Stimulated activated CD4-positive, alpha-beta T cell treated with anti-CD3 and anti-CD28 coated beads, Interleukin-12 subunit alpha, Interleukin-12 subunit beta, amount 100 ng/mL, for 24 hours (primary cell): Measurements from ENCODE around the gene PIAS4.

Source experiments
- DNase-seq, 2 experiments: peaks; one replicate each; pipeline ENCODE4 v3.0.0-alpha.2; 2020; ENCODE audit warnings: low read depth in 2 of 2

PIAS4 gene

DNA sequence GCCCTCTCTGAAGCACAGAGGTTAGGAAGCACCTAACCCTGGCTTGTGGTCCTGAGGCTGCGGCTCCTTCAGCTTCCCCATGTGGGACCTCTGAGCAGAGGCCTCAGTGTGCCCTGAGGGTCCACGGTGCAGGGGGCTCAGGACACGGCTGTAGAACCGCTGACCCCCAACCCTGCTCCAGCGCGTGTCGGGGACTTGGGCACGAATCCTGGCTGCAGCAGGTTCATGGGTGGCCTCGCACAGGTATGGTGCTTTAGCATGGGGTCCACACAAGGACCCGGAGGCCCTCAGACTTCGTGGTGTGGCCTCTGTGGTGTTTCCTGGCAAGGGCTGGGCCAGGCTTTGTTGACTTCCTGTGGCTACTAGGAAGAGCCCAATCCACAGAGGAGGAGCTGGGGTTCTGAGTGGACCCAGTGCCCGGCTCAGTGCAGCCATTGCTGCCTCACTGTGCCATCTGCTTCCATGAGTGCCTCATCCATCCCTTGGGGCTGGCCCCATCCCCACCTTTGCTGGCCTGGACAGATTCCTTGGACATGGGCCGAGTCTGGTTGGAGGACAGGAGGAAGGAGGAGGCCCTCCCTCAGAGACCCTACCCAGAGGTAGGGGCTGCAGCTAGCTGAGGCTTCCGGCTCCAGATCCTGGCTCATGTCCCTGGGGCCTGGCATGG, 34.7 kb downstream of the PIAS4 start:
- no peak for DNase-seq

DNA sequence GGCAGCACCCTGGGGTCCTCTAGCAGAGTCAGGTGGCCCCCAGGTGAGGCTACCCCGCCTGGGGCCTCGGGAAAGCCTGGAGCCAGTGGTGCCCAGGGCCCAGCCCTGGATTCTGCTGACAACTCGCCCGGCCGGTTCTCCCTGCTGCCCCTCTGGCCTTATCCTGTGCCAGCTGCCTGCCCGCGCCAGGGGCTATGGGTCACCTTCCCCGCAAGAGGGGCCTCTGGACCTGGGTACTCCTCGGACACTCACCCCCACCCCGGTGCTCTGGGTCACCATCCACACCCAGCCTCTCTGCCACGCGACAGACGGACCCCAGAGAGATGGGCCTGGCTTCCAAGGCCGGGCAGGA, 35.2 kb downstream of the PIAS4 start:
- no peak for DNase-seq

DNA sequence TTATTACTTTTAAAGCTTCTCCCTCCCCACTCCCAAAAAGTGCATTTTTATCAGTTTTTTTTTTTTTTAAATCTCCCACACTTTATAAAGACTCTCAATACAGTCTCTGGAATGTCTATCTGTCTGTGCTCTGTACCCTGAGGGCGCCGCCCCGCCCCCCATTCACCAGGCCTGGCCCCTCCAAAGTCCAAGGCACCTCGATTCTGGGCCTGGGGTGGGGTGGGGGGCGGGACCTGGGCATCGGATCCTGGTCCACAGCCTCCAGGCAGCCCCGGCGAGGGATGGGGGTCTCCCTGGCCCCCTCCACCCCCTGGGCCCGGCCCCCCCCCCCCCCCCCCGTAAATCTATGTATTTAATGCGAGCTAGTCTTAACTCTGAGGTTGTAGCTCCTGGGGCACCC, 35.9 kb downstream of the PIAS4 start:
- DNase-seq = no peak

DNA sequence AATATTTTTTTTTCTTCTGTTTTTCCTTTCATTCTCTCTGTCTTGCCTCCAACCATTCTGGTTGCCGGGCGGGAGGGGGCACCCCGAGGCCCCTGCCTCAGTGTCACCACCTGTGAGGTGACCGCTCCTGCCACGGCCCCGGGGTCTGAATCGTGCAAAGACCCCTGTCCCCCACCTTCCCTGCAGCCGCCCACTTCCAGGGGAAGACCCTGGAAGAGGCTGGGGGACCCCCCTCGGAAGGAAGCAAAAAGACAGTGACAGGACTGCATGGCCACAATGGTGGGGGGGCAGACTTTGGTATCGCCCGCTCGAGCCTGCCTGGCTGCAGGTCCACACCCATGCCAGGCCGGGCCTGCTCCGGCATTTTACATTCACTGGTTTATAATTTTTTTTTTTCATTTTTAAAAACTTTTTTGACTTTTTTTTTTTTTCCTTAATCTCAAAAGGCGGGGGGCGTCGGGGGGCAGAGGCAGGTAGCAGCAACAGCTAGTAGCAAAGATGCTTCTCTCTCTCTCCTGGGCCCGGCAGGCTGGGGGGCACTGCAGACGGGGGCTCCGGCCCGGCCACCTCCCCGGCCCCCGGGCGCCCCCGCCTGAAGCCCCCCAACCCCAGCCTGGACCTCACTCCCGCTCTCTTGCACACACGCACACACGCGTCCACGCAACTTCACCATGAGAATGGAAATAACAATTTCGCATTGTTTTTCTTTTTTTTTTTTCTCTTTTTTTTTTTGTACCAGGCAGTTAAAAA, 36.6 kb downstream of the PIAS4 start:
- DNase-seq = no peak

DNA sequence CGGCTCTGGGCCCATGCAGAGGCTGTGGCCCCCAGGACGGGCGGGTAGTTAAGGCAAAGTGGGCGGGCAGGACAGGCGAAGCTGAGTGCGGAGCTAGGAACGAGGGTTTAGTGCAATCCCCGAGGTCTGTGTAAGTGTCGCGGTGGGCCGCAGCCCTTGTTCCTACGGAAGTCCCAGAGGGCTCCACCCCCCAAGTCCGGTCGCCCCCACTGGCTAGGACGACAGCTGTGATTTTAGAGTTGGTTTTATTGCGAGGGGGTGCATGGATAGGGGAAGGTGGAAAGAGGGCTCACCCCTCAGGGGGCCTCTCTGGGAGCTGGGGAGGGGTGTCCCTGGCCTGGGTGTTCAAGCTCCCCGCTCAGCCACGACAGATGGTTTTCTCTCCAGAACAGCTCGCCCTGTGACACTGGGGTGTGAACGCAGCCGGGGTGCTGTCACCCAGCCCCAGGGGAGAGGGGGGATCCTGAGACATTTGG, 37.5 kb downstream of the PIAS4 start:
- DNase-seq = no peak

DNA sequence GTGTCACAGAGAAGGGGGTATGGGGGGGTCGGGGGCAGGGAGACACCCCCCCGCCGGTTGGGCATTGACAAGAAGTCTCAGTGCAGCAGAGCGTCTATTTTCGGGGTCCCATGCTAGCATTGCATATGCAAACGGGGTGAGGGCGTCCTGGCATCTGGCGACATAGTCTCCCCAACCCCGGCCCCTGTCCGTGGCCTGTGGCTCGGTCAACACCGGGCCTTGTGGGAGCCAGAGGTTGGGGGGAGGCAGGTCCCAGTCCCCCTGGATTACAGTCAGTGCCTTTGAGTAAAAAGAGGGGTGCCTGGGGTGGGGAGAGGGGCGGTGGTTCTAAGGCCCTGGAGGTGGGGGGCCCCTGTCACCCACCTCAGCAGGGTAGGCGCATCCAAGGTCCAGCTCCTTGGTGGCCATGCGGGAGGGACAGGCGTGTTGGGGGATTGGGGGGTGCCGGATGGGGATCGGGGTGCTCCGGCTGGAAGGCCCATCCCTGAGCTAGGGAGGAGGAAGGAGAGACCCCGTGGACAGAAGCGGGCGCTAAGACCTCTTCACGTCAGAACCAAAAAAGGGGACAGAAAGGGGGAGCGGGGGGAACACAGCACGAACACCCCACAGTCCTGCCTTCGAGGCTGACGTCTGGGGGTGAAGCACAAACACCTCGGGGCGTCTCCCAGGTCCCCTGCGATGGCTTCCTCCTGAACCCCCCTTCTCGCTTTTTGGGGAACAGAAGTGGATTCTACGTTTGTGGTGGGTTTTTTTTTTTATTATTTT, 38.2 kb downstream of the PIAS4 start:
- no peak for DNase-seq

- DNase-seq = no peak
Observed at GRCh38 chr19:4046362-4046691, 38.8 kb downstream of the PIAS4 start.

DNA sequence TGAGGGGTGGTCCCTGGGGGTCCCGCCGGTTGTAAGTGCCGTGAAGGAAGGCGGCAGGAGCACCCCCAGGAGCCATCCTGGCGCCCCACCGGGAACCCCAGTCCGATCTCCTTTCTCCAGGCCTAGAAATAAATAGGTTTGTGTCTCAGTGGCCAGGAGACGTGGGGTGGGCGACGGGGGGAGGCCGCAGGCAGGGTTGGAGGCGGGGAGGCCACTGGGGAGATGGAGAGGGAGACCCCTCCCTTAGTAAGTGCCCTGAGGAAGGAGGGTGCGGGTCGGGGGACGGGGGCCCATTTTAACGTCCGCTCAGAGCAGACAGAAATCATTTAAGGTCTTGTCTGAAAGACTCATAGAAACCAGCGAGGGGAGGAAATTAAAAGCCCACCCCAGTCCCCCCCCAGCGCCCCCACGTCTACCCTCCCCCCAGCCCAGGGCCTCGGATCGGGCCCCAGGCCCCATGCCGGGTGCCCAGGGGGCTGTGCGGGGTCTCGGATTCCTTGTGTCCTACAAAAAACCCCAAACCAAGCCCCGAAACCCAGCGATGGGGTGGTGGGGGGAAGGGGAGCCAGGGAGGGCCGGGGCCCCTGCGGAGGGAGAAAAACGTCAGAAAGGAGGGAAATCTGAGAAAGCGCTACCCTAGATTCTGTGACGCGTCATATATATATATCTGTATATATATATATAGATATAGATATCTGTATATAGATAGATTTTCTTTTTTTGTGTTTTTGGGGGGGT, 39.6 kb downstream of the PIAS4 start:
- DNase-seq = no peak

- DNase-seq = no peak
Observed at GRCh38 chr19:4049432-4049831, 41.9 kb downstream of the PIAS4 start.

- DNase-seq = no peak
Observed at GRCh38 chr19:4051175-4052101, 43.9 kb downstream of the PIAS4 start.

DNA sequence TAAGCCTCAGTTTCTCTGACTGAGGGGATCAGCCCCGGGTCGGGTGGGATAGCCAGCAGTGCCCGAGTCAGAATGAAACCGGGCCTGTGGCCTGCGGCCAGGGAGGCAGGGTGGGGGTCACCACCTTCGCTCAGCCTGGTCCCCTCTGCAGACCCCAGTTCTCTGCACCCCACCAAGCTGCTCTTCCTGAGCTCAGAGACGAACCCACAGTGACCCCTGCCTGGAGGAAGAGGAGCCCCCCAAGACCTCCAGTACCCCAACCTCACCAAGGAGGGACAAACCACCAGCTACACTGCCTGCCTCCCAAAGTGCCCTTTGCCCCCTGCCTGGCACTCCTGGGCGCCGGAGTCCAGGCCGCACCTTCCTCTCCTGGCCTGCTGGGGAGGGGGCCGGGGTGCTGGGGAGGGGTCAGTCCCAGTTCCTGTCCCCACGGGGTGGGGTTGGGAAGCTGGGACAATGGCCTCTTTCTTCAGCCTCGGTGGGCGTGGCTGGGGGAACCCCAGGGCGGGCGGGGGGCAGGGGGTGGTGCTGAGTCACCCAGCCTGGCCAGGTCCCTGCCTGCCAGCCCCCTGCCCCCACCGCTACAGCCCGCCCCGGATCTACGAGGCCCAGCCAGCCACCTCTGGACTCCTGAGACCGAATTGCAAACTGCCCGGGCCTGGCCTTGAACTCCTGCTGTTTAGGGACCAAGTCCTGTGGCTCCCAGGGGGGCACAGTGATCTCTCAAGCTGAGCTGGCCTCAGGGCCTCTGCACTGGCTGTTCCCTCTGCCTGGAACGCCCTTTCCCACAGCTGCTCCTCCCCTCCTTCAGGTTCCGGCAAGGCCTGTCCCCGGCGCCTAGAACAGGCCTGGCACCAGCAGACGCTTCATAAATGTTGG, 44.8 kb downstream of the PIAS4 start:
- no peak for DNase-seq

DNA sequence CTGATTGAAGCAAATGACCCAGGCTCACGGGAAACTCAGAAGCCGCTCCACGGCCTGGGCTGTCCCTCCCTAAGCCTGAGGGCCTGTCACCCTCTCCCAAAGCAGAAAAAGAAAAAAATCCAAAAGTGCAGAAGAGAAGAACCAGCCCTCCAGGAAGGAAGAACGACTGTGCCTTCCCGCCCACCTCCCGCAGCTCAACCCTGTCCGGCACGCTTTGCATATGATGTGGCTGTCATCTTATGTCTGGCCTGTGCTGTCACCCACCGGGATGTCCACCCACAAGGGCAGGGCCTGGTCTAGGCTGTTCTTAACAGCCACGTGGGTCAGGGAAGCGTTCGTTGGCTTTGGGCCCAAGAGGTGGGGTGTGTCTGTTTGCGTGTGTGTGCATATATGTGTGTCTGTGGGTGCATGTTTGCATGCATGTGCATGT, 45.5 kb downstream of the PIAS4 start:
- DNase-seq = no peak

GRCh38 chr19:4053423-4054324, 46.1 kb downstream of the PIAS4 start:
- no peak for DNase-seq

- no peak for DNase-seq
Observed at GRCh38 chr19:4054441-4055208, 47.1 kb downstream of the PIAS4 start.

GRCh38 chr19:4055209-4055552, 47.6 kb downstream of the PIAS4 start:
- DNase-seq = no peak

GRCh38 chr19:4057931-4058692, 50.6 kb downstream of the PIAS4 start:
- DNase-seq = peak in 1 of 2 experiments; percentile 47

GRCh38 chr19:4058693-4059452, 51.3 kb downstream of the PIAS4 start:
- DNase-seq = no peak
